Panc1 (cell line): Measurements from ENCODE around the gene KRT8.

Experiments used
- POLR2AphosphoS5 ChIP-seq: IDR thresholded peaks from 2 replicates; pipeline ENCODE4 v1.6.1; 2012; ENCODE audit warnings: mild to moderate bottlenecking, low read depth, low read length, moderate library complexity
- TCF7L2 ChIP-seq: IDR thresholded peaks from 2 replicates; pipeline ENCODE4 v1.6.1; 2011; ENCODE audit warnings: mild to moderate bottlenecking, low read depth, low read length, inconsistent platforms
- TF ChIP-seq, protein P1 (sequence below): fragments of 450-650 bp; IDR thresholded peaks from 2 replicates; pipeline ENCODE4 v1.5.1; 2017; ENCODE audit warnings: mild to moderate bottlenecking

DNA sequence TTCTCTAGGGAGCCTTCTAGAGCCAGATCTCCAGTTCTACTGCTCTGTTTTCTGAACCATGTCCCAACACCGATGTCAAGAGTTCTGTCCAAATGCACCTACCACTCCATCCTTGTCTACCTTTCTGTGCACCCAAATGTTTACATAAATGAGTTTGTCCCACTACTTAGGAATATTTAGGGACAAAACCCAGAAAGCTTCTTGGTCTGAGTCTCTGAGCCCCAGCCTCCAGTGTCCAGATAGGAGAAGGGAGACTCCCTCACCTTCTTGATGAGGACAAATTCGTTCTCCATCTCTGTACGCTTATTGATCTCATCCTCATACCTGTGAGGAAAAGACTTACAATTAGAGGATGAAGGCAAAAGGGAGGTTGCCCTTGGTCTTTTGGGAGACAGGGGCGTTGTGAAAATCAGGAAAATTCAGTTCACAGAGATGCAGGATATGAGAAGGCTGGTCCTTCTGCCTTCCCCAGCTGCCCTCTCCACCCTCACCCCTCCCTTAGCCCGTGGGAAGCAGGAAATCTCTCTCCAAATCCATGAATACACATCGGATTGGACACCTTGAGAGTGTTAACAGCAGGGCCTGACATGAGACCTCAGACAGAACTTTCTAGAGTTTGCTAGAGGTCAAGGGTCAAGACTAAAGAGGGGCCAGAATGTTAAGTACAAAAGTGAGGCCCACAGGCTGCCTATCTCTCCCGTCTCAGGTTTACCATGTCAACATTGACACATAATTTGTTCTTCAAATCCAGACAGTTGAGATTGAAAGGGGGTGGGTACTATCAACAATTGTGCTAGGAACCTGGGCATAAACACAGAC, 3.8 kb downstream of the KRT8 start:
- TF ChIP-seq POLR2AphosphoS5 (no peak), TCF7L2 (no peak)
- TF ChIP-seq, protein P1, sequence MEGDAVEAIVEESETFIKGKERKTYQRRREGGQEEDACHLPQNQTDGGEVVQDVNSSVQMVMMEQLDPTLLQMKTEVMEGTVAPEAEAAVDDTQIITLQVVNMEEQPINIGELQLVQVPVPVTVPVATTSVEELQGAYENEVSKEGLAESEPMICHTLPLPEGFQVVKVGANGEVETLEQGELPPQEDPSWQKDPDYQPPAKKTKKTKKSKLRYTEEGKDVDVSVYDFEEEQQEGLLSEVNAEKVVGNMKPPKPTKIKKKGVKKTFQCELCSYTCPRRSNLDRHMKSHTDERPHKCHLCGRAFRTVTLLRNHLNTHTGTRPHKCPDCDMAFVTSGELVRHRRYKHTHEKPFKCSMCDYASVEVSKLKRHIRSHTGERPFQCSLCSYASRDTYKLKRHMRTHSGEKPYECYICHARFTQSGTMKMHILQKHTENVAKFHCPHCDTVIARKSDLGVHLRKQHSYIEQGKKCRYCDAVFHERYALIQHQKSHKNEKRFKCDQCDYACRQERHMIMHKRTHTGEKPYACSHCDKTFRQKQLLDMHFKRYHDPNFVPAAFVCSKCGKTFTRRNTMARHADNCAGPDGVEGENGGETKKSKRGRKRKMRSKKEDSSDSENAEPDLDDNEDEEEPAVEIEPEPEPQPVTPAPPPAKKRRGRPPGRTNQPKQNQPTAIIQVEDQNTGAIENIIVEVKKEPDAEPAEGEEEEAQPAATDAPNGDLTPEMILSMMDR, result no peak
